Activated CD4-positive, alpha-beta T cell treated with anti-CD3 and anti-CD28 coated beads, Interleukin-2, Interleukin-4, amounts not matched to agents 100 ng/mL and 50 ng/mL, durations not matched to agents 16 hours and 8 hours (primary cell): ENCODE measurements around the gene GIMAP4.
"Not testable (repeated sequence)": the region's sequence is repeated elsewhere in the genome, so short reads cannot be mapped to it uniquely, and the experiment has no call there.

Source experiments
- DNase-seq: peaks from one replicate; pipeline ENCODE4 v3.0.0-alpha.2; 2020; ENCODE audit warnings: low spot score

The GIMAP4 gene

GRCh38 chr7:150580638-150581394 lies 13.6 kb downstream of the GIMAP4 start:
- DNase-seq, result no peak

- no peak for DNase-seq
Measured at GRCh38 chr7:150585199-150585598, 18.0 kb downstream of the GIMAP4 start.

- DNase-seq, result no peak
Measured at GRCh38 chr7:150586068-150586784, 19.0 kb downstream of the GIMAP4 start.

GRCh38 chr7:150586785-150587152 lies 19.6 kb downstream of the GIMAP4 start:
- no peak for DNase-seq

GRCh38 chr7:150587551-150587950 lies 20.4 kb downstream of the GIMAP4 start:
- DNase-seq, result no peak

GRCh38 chr7:150594805-150595204 lies 27.6 kb downstream of the GIMAP4 start:
- DNase-seq, result no peak

- no peak for DNase-seq
Measured at GRCh38 chr7:150595361-150595760, 28.2 kb downstream of the GIMAP4 start.

- not testable (repeated sequence) for DNase-seq
Measured at GRCh38 chr7:150603600-150603999, 36.4 kb downstream of the GIMAP4 start.

GRCh38 chr7:150610233-150610632 lies 43.0 kb downstream of the GIMAP4 start:
- DNase-seq, result no peak

GRCh38 chr7:150612925-150613324 lies 45.7 kb downstream of the GIMAP4 start:
- no peak for DNase-seq

GRCh38 chr7:150613880-150614279 lies 46.7 kb downstream of the GIMAP4 start:
- no peak for DNase-seq

GRCh38 chr7:150614426-150614825 lies 47.2 kb downstream of the GIMAP4 start:
- DNase-seq, result not testable (repeated sequence)

GRCh38 chr7:150615221-150615755 lies 48.1 kb downstream of the GIMAP4 start:
- DNase-seq, result not testable (repeated sequence)

GRCh38 chr7:150620061-150620460 lies 52.9 kb downstream of the GIMAP4 start:
- no peak for DNase-seq

- DNase-seq, result peak; percentile 41
Measured at GRCh38 chr7:150620617-150621371, 53.6 kb downstream of the GIMAP4 start.

- DNase-seq, result peak; percentile 21
Measured at GRCh38 chr7:150621376-150621775, 54.2 kb downstream of the GIMAP4 start.
